HepG2 (cell line): Measurements from ENCODE around the gene HSD17B11. TPM values are rescaled to one million over a fixed set of nuclear protein-coding genes. Genes with fewer than 3 reads are reported as not detected.

Experiments
- ATAC-seq: fragments of 200-7000 bp; cut with Tn5 transposase; 3 replicates; pipeline ENCODE4 v1.9.1; 2020; ENCODE audit warnings: mild to moderate bottlenecking, moderate library complexity
- BruUV-seq: library from RNA; stranded (reverse); fragments of 400-500 nt; replicated peaks from 2 replicates; lab custom pipeline; 2021; lab: Mats Ljungman, UMichigan
- CTCF ChIA-PET: fragments of 300-600 bp; formaldehyde crosslinking; extraction: SDS; loops from one replicate; lab custom pipeline; 2021; ENCODE audit warnings: low total read pairs, inconsistent platforms, low intra/inter-chr PET ratio; lab: Yijun Ruan, JAX
- POLR2A ChIA-PET: fragments of 350-600 bp; sonication (Branson Sonifier 250); formaldehyde crosslinking; loops from one replicate; lab custom pipeline; 2020; ENCODE audit warnings: antibody characterized with exemption, inconsistent platforms; lab: Yijun Ruan, JAX
- DNase-seq: peaks from one replicate; pipeline ENCODE4 v3.0.0-alpha.2; 2015; ENCODE audit warnings: low spot score
- FAIRE-seq: peaks from 3 replicates; lab custom pipeline; 2011; peaks lifted over from hg19 to GRCh38; lab: Jason Lieb, UNC
- H2AFZ ChIP-seq: one replicate; pipeline ENCODE4 v1.6.1; 2011; ENCODE audit warnings: low read length, inconsistent platforms
- H3K27ac ChIP-seq: fragments of 300-600 bp; 3 replicates; pipeline ENCODE4 v1.8.0; 2011; ENCODE audit warnings: mixed run types, mild to moderate bottlenecking, mixed read lengths, low read length, inconsistent platforms; ENCODE audit not compliant: insufficient read depth; ENCODE audit errors: extremely low read length
- H3K27me3 ChIP-seq, 2 experiments: fragments of 200-600 bp in 1 of 2; 2 replicates in 1 of 2; 3 replicates in 1 of 2; pipeline versions ENCODE4 v1.6.0 to v1.8.0; 2011; ENCODE audit warnings: low read length in 2 of 2, mild to moderate bottlenecking in 2 of 2, moderate library complexity in 2 of 2, inconsistent platforms in 1 of 2; ENCODE audit not compliant: insufficient read depth in 2 of 2, control insufficient read depth in 1 of 2
- H3K36me3 ChIP-seq, 2 experiments: fragments of 200-600 bp in 1 of 2; replicated peaks in 1 of 2; 2 replicates in 1 of 2; 3 replicates in 1 of 2; pipeline versions ENCODE4 v1.5.1 to v1.8.0; 2011; ENCODE audit warnings: low read length in 2 of 2, inconsistent platforms in 1 of 2; ENCODE audit not compliant: insufficient read depth in 2 of 2, control insufficient read depth in 1 of 2
- H3K4me1 ChIP-seq: 2 replicates; pipeline ENCODE4 v1.5.1; 2012; ENCODE audit warnings: low read length, inconsistent platforms; ENCODE audit not compliant: insufficient read depth
- H3K4me2 ChIP-seq: 2 replicates; pipeline ENCODE4 v1.6.0; 2011; ENCODE audit warnings: low read depth, low read length, inconsistent platforms
- H3K4me3 ChIP-seq, 3 experiments: fragments of 200-600 bp in 1 of 3; sonication (generic), shearing (Covaris generic) in 1 of 3; replicated peaks in 1 of 3; 2 replicates each; pipeline ENCODE4 v1.5.1; 2011 to 2016; ENCODE audit warnings: low read length in 3 of 3, inconsistent platforms in 2 of 3, low read depth in 2 of 3, mild to moderate bottlenecking in 2 of 3, control low read depth in 1 of 3, mixed read lengths in 1 of 3; ENCODE audit not compliant: insufficient read depth in 1 of 3
- H3K79me2 ChIP-seq: one replicate; pipeline ENCODE4 v1.6.1; 2011; ENCODE audit warnings: low read length, inconsistent platforms; ENCODE audit not compliant: insufficient read depth
- H3K9ac ChIP-seq: 2 replicates; pipeline ENCODE4 v1.6.0; 2011; ENCODE audit warnings: mild to moderate bottlenecking, low read depth, low read length, inconsistent platforms; ENCODE audit not compliant: insufficient read depth
- H3K9me3 ChIP-seq: 2 replicates; pipeline ENCODE4 v1.5.1; 2012; ENCODE audit warnings: mild to moderate bottlenecking, low read length
- H4K20me1 ChIP-seq: 2 replicates; pipeline ENCODE4 v1.6.0; 2011; ENCODE audit warnings: inconsistent platforms, mild to moderate bottlenecking, low read length, moderate library complexity; ENCODE audit not compliant: insufficient read depth
- CREM ChIP-seq, 2 experiments: sonication (generic) in 1 of 2; formaldehyde crosslinking in 1 of 2; IDR thresholded peaks; 2 replicates each; pipeline versions ENCODE4 v1.4.0 to v1.6.1; 2016 to 2020; ENCODE audit warnings: antibody characterized with exemption in 1 of 2, mild to moderate bottlenecking in 1 of 2, missing genetic modification reagents in 1 of 2
- ETS1 ChIP-seq: sonication (generic); formaldehyde crosslinking; IDR thresholded peaks from 2 replicates; pipeline ENCODE4 v1.4.0; 2020; ENCODE audit warnings: missing genetic modification reagents
- HNF1B ChIP-seq: sonication (generic); formaldehyde crosslinking; IDR thresholded peaks from 2 replicates; pipeline ENCODE4 v1.5.1; 2020; ENCODE audit warnings: mild to moderate bottlenecking, moderate library complexity, missing genetic modification reagents
- HNF4A ChIP-seq: sonication (generic); formaldehyde crosslinking; IDR thresholded peaks from 2 replicates; pipeline ENCODE4 v1.4.0; 2020; ENCODE audit warnings: missing genetic modification reagents
- KAT2B ChIP-seq: fragments of 150-350 bp; IDR thresholded peaks from 2 replicates; pipeline ENCODE4 v1.6.1; 2014; ENCODE audit warnings: low read depth, low read length, borderline replicate concordance
- NFATC3 ChIP-seq: sonication (generic); formaldehyde crosslinking; IDR thresholded peaks from 2 replicates; pipeline ENCODE4 v1.5.1; 2020; ENCODE audit warnings: mild to moderate bottlenecking, missing genetic modification reagents
- NR2F6 ChIP-seq, 2 experiments: IDR thresholded peaks; 2 replicates each; pipeline ENCODE4 v1.6.1; 2016; ENCODE audit warnings: antibody characterized with exemption in 1 of 2, mild to moderate bottlenecking in 1 of 2
- SOX13 ChIP-seq, 3 experiments: fragments of 450-650 bp in 1 of 3; sonication (generic) in 1 of 3; formaldehyde crosslinking in 1 of 3; IDR thresholded peaks in 2 of 3; conservative IDR thresholded peaks in 1 of 3; 2 replicates each; pipeline versions ENCODE4 v1.5.0 to v1.6.1; 2016 to 2020; ENCODE audit warnings: antibody characterized with exemption in 1 of 3, mild to moderate bottlenecking in 1 of 3, missing compliant biosample characterization in 1 of 3, missing genetic modification reagents in 1 of 3, moderate library complexity in 1 of 3
- ZNF770 ChIP-seq: sonication (generic); formaldehyde crosslinking; IDR thresholded peaks from 2 replicates; pipeline ENCODE4 v1.5.0; 2020; ENCODE audit warnings: mild to moderate bottlenecking, missing genetic modification reagents
- WGBS: methylation state at CpG from one replicate; pipeline ENCODE4 v1.1.6; 2017; ENCODE audit warnings: low lambda C conversion rate; 5-methylcytosine and 5-hydroxymethylcytosine counted together
- in situ Hi-C: cut with HindIII; loops from 2 replicates; pipeline ENCODE4 v1.10.0; 2017; ENCODE audit warnings: low pct_unique_long_range_greater_than_20kb; ENCODE audit not compliant: extremely low pct_ligation_motif_present
- intact Hi-C: fragments of 100-400 bp; cut with micrococcal nuclease; formaldehyde crosslinking; loops from one replicate; pipeline ENCODE4 v1.10.0; 2022; ENCODE audit not compliant: unreplicated experiment
- polyA plus RNA-seq, 8 experiments: library from polyadenylated mRNA; depleted of rRNA in 3 of 8; stranded (reverse) in 7 of 8; unstranded in 1 of 8; fragments of >200 nt; fragmentation: Illumina TruSeq in 4 of 8; extraction: Trizol in 4 of 8; gene quantifications; 2 replicates each; pipeline versions ENCODE4 v1.2.1 to v1.2.3, GENCODE V29; 2011 to 2016; ENCODE audit warnings: low read depth in 4 of 8, missing spikeins in 1 of 8, mixed read lengths in 1 of 8; ENCODE audit not compliant: insufficient read depth in 1 of 8
- total RNA-seq, 5 experiments: library from RNA; depleted of rRNA; stranded (reverse); fragments of >200 nt; fragmentation: Illumina TruSeq; extraction: Trizol; gene quantifications; 2 replicates each; pipeline ENCODE4 v1.2.3, GENCODE V29; 2016; ENCODE audit warnings: low read depth in 1 of 5

HSD17B11 gene
- total and polyA plus RNA-seq, 2 of the 13 experiments (the other 11 are each of a cell fraction or from before 2014, with no cell fraction given) = 121 to 158 TPM

- ChIA-PET POLR2A (interaction anchor here (0.6 to 9.6 kb wide), 2 partner anchors 38 to 45 kb away, joined by 3 to 172 read pairs; partner anchors contain the start of gene HSD17B11), CTCF (no interaction called here)
These were observed 36.0 kb upstream of the HSD17B11 start for GRCh38 chr4:87426865-87427517.

More at GRCh38 chr4:87426865-87427517, 36.0 kb upstream of the HSD17B11 start:
- in situ Hi-C loops (no loop called here), intact Hi-C loops (loop anchor here (10.0 kb wide), 1 partner anchor 52 kb away; no protein-coding TSS in a partner anchor)
- DNase-seq = no peak
- no peak for ATAC-seq
- no peaks in the 10 kb centered on the region for H3K36me3 ChIP-seq
- H2AFZ ChIP-seq = no peak overlapping the region
- H3K4me3 ChIP-seq = no peak overlapping the region
- H3K79me2 ChIP-seq = peaks cover 56% of the 10 kb centered on the region
- H4K20me1 ChIP-seq = 0 out of 2 replicates have a peak, but pooled peaks cover 2% of the 10 kb centered on the region
- BruUV-seq = no TSS peak
- no peak overlapping the region for H3K27ac ChIP-seq
- 81% methylated on average over 3 of the region's 3 CpGs for WGBS
- H3K4me1 ChIP-seq = peaks cover 45% of the 10 kb centered on the region
- FAIRE-seq = no peak
- H3K9ac ChIP-seq = no peak overlapping the region
- peak overlapping the region; percentile 44 for H3K4me2 ChIP-seq
- no peaks in the 10 kb centered on the region for H3K9me3 ChIP-seq
- no peak for TF ChIP-seq KAT2B
- peak; percentile 57; the same call in 1 of the 2 replicates for TF ChIP-seq ZNF770 (CRISPR knock-in tag)
- no peak for TF ChIP-seq CREM (IDR thresholded peaks at IDR 0.05)
- no peak for TF ChIP-seq CREM (CRISPR knock-in tag; IDR thresholded peaks at IDR 0.05)
- TF ChIP-seq NR2F6 (IDR thresholded peaks at IDR 0.05) = peak; percentile 46
- no peak for TF ChIP-seq NR2F6 (CRISPR knock-in tag; IDR thresholded peaks at IDR 0.05)
- no peak for TF ChIP-seq ETS1
- TF ChIP-seq NFATC3 = no peak
- peak; percentile 45 for TF ChIP-seq HNF4A
- TF ChIP-seq HNF1B (CRISPR knock-in tag) = no peak
- TF ChIP-seq SOX13 (IDR thresholded peaks at IDR 0.05) = no peak
- TF ChIP-seq SOX13 (CRISPR knock-in tag; conservative IDR thresholded peaks at IDR 0.05 in 1 of 2, IDR thresholded peaks at IDR 0.05 in 1 of 2) = peak in 1 of 2 experiments; percentile 10; a peak in 1 of 4 replicates
- H3K27me3 ChIP-seq = no peaks in the 10 kb centered on the region; a peak in 1 of 5 replicates
